H54 (cell line): ENCODE measurements around the gene SVIP.

Experiments
- DNase-seq: peaks from one replicate; pipeline ENCODE4 v3.0.0; 2011; ENCODE audit warnings: low spot score, mixed read lengths; ENCODE audit not compliant: insufficient read length
- FAIRE-seq: peaks from 3 replicates; lab custom pipeline; 2011; peaks lifted over from hg19 to GRCh38; lab: Jason Lieb, UNC
- POLR2A ChIP-seq: IDR thresholded peaks from 2 replicates; pipeline ENCODE4 v1.6.1; 2011; ENCODE audit warnings: low read depth, mild to moderate bottlenecking, low read length

SVIP gene

GRCh38 chr11:22778642-22779041, 51.0 kb downstream of the SVIP start:
- DNase-seq (no peak), FAIRE-seq (no peak)
- TF ChIP-seq POLR2A = no peak

GRCh38 chr11:22775248-22775647, 54.4 kb downstream of the SVIP start:
- no peak for TF ChIP-seq POLR2A
- FAIRE-seq = no peak
- no peak for DNase-seq

DNA sequence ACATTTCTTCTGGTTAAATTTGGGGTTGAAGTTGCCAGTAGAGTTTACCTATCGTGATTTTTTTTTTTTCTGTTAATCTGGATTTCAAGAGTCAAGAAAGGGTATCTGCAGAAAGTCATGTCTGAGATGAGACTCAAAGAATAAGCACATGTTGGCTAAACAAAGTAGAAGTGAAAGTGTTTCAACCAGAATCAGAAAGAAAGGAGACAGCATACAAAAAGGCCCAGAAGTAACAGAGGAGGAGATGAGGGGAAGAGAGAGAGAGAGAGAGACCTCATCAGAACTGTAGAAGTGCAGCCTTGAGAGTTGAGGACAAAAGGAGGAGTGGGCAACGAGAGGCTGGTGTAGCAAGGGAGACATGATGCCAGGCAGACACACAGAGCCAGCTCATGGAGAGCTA, 54.9 kb downstream of the SVIP start:
- DNase-seq = no peak
- no peak for TF ChIP-seq POLR2A

GRCh38 chr11:22769081-22769480, 60.5 kb downstream of the SVIP start:
- no peak for TF ChIP-seq POLR2A
- DNase-seq (no peak), FAIRE-seq (no peak)

More for the DNA sequence above, 54.9 kb downstream of the SVIP start:
- no peak for FAIRE-seq
